Activated T-helper 2 cell treated with anti-CD3 and anti-CD28 coated beads, Interferon-gamma antibody, Interleukin-2, Interleukin-4, amounts not matched to agents 10 μg/mL and 5 μg/mL and 100 μg/mL, durations not matched to agents 14 hours and 24 hours and 36 hours (primary cell): ENCODE results near the gene GRIK1. TPM values are rescaled to one million over a fixed set of nuclear protein-coding genes. Genes with fewer than 3 reads are reported as not detected.

ENCODE experiments used
- DNase-seq: peaks from one replicate; pipeline ENCODE4 v3.0.0; 2021; ENCODE audit warnings: low spot score
- H3K27ac Mint-ChIP-seq: one replicate; pipeline ENCODE4 v1.8.0; 2021; ENCODE audit warnings: mixed read lengths
- H3K27me3 Mint-ChIP-seq: one replicate; pipeline ENCODE4 v1.8.0; 2021; ENCODE audit warnings: low read depth, mixed read lengths
- H3K36me3 Mint-ChIP-seq: one replicate; pipeline ENCODE4 v1.8.0; 2021; ENCODE audit warnings: low read depth, mixed read lengths
- H3K4me1 Mint-ChIP-seq: one replicate; pipeline ENCODE4 v1.8.0; 2021; ENCODE audit warnings: low read depth, mixed read lengths
- H3K4me3 Mint-ChIP-seq: one replicate; pipeline ENCODE4 v1.8.0; 2021; ENCODE audit warnings: low read depth, mild to moderate bottlenecking, moderate library complexity, mixed read lengths
- H3K9me3 Mint-ChIP-seq: one replicate; pipeline ENCODE4 v1.8.0; 2021; ENCODE audit warnings: mixed read lengths
- intact Hi-C: fragments of 100-400 bp; cut with micrococcal nuclease; formaldehyde crosslinking; loops from one replicate; pipeline ENCODE4 v1.15.1; 2023
- total RNA-seq: library from RNA; stranded (reverse); gene quantifications from 2 replicates; pipeline ENCODE4 v1.2.3, GENCODE V29; 2022

GRIK1 gene
- total RNA-seq, 1 donor from 2014 or later, result not detected

DNA sequence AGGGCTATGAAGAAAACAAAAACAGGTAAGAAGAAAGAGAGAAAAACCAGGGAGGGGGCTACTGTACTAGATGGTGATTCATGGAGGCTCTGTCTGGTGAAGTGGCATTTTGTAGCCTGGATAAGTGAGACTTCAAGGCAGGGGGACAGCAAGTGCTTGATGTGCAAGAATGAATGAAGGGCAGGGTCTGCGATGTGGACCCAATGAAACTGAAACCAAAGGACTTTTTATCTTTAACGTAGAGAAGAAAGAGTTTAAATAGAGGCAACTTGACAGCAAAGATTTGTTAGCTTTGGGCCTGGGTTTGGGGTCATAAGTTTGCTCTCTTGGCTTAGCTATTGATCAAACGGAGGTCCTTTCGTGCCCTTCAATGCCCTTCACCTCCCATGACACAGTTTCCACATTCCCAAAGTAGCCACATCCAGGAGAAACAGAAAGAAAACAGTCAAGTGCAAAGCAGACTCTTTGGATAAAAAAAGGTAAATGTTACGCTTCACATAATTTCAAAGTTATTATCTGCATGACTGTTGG, 291.0 kb downstream of the GRIK1 start:
- intact Hi-C loops, result no loop called here
- H3K4me3 Mint-ChIP-seq, result no peak overlapping the region

DNA sequence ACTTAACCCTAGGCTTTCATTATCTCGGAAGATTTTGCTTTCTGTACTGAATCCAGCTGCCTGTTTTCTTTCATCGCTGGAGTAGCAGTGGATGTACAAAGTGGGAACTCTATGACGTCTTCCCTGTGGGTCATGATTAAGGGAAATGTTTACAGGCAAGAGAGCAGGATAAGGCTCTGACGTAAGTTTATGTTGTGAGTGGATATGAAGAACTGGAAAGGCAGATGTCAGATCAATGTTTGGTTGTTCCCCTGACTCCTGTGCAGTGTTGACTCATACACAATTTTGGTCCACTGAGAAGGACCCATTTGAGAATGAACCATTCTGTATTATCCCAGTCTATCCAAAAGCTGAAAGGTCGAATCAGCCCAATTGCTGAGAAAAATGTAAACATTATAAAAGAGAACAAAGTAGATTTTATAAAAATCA, 292.4 kb downstream of the GRIK1 start:
- Mint-ChIP-seq H3K27me3 (no peaks in the 10 kb centered on the region), H3K4me3 (no peak overlapping the region), H3K36me3 (no peaks in the 10 kb centered on the region), H3K27ac (no peak overlapping the region), H3K9me3 (no peaks in the 10 kb centered on the region), H3K4me1 (no peaks in the 10 kb centered on the region)
- DNase-seq, result no peak
- intact Hi-C loops, result no loop called here

More for the DNA sequence above, 291.0 kb downstream of the GRIK1 start:
- no peaks in the 10 kb centered on the region for H3K4me1 Mint-ChIP-seq
- H3K36me3 Mint-ChIP-seq, result no peaks in the 10 kb centered on the region
- H3K27me3 Mint-ChIP-seq, result no peaks in the 10 kb centered on the region
- H3K9me3 Mint-ChIP-seq, result no peaks in the 10 kb centered on the region
- DNase-seq, result no peak
- no peak overlapping the region for H3K27ac Mint-ChIP-seq

DNA sequence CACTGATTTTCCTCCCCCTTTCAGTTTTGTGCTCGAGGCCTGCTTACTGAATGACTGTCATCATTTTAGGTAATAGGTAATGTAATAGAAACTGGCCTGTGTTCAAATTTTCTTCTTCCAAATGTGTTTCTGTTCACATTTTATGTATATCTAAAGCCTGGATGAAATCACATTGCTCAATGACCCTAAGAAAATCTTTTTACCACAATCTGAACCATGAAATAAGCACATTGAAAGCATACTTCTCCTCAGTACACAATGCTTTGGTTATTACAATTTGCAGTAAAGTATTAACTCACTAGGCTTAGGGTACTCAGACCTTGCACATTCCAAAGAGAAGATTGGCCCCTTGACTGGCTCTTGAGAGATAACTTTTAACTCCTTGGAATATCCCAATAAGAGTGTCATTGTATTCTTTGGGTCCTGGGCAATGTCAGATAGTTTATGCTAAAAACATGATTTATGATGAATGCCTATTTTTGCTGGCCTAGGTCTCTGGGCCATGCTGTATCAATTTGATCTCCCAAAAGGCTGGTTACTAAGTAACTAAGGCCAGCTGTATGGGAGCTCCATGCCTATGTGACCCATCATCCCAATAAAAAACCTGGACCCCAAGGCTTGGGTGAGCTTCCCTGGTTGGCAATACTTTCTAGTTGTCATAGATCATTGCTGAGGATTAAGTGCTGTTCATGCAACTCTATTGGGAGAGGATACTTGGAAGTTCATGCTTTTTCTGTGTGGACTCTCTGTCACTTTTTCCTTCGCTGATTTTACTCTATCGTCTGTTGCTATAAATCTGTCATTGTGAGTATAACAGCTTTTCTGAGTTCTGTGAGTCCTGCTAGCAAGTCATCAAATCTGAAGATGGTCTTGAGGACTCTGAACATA, 293.9 kb downstream of the GRIK1 start:
- no peak for DNase-seq
- intact Hi-C loops, result no loop called here
- H3K4me3 Mint-ChIP-seq, result no peak overlapping the region

DNA sequence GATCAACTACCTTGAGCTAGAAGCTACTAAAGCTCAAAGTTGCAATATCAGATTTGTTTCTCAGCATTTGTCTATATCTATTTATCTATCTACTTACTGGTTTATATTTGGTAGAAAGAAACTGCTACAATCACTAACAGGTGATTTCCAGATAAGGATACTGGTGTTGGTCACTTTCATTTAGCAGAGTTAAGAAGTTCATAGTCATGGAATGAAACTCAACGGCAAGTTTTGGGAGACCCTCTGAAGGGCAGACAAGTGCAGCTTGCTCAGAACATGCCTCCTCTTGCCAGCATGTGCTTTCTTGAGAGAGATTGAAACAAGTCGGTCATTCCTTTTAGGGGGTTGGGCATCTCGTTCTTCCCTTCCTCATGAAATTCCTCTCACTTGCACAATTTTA, 296.5 kb downstream of the GRIK1 start:
- intact Hi-C loops, result no loop called here
- no peaks in the 10 kb centered on the region for H3K4me1 Mint-ChIP-seq
- H3K27ac Mint-ChIP-seq, result no peak overlapping the region
- no peaks in the 10 kb centered on the region for H3K36me3 Mint-ChIP-seq
- H3K27me3 Mint-ChIP-seq, result no peaks in the 10 kb centered on the region
- no peak overlapping the region for H3K4me3 Mint-ChIP-seq
- no peak for DNase-seq
- no peaks in the 10 kb centered on the region for H3K9me3 Mint-ChIP-seq

More for the DNA sequence above, 293.9 kb downstream of the GRIK1 start:
- H3K27me3 Mint-ChIP-seq, result no peaks in the 10 kb centered on the region
- H3K27ac Mint-ChIP-seq, result no peak overlapping the region
- H3K4me1 Mint-ChIP-seq, result no peaks in the 10 kb centered on the region
- no peaks in the 10 kb centered on the region for H3K9me3 Mint-ChIP-seq
- no peaks in the 10 kb centered on the region for H3K36me3 Mint-ChIP-seq

DNA sequence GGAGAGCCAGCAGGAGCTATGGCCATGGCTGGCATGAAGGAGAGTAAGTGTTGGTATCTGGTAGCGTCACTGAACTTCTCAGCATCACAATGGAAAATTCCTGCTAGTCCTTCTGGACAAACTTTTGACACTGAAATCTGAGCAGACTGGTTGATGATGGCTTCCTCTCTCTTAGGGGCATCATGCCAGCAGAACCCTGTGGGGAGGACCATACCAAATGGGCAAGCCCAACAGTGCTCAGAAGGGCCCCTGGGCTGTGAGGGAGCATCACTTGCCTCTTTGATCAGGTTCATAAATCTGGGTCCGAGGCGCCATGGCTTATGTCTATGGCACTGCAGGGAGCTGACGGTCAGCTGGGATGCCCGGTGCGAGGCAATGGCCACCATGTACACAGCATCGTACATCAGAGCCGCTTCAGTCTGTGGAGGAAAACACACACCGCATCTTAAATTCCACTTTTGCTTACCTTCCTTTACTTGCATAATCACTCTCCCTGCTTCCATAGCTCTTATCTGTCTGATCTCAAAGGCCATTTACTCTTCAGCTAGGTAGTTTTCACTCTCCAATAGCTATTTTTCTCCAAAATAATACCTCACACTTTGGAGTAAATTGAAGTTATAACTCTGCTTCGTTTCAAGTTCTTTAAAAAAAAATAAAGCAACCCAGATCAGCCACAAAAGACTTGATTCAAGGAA, 297.1 kb downstream of the GRIK1 start:
- H3K27me3 Mint-ChIP-seq, result no peaks in the 10 kb centered on the region
- DNase-seq, result no peak
- no peaks in the 10 kb centered on the region for H3K4me1 Mint-ChIP-seq
- H3K36me3 Mint-ChIP-seq, result no peaks in the 10 kb centered on the region
- intact Hi-C loops, result no loop called here
- H3K27ac Mint-ChIP-seq, result no peak overlapping the region
- H3K9me3 Mint-ChIP-seq, result no peaks in the 10 kb centered on the region
- H3K4me3 Mint-ChIP-seq, result no peak overlapping the region

DNA sequence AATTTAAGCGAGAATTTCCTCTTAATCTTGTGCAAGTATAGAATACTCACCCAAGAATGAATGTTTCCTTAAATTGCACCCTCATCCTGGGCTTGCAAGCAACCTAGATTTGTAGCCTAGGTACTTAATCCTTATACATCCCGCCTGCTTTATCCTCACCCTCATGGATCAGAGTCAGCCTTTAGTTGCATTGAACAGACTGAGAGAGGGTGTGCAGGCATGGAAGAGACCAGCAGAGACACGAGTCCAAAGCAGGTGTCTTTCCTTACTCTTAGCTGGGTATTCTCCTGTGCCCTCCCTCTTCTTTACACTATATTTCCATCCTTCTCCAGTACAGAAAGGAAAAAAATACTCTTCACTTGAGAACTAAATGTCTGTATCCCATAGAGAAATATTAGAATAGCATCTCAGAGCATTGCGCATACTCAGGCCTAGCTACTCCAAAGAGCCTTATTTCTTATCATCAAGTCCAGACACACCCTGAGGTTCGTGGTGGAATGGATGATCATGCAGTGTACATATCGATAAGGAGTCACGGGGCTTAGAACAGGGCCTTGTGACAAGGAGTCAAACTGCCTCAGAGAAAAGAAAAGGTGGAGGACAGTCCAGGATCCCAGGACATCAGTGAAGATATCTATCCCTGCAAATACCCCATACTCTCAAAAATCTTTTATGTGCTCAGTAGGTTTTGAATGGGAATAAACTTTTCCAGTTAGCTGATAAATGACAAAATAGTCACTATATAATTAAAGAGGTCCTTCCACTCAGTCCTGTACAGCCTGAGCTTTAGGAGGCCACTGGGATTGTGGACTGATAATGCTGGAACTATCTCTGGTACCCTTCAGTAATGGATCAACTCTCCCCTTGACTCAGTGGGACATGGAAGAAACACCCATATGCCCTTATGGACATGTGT, 297.9 kb downstream of the GRIK1 start:
- Mint-ChIP-seq H3K36me3 (no peaks in the 10 kb centered on the region), H3K27ac (no peak overlapping the region), H3K4me3 (no peak overlapping the region), H3K9me3 (no peaks in the 10 kb centered on the region), H3K4me1 (no peaks in the 10 kb centered on the region), H3K27me3 (no peaks in the 10 kb centered on the region)
- intact Hi-C loops, result no loop called here
- DNase-seq, result no peak

DNA sequence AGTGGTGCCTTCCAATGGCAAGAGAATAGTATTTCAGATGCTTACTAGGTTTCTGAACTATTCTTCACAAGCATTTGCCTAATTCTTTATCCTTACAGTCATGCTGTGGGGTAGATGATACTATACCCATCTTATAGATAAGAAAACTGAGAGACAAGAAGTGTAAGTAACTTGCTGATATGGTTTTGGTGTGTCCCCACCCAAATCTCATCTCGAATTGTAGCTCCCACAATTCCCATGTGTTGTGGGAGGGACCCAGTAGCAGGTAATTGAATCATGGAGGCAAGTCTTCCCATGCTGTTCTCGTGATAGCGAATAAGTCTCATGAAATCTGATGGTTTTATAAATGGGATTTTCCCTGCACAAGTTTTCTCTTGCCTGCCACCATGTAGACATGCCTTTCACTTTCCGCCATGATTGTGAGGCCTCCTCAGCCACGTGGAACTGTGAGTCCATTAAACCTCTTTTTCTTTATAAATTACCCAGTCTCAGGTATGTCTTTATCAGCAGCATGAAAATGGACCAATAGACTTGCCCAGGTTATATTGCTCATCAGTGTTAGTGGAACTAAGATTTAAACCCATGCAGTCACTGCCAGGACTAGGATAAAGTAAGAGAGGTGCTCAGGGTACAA, 298.7 kb downstream of the GRIK1 start:
- no peak overlapping the region for H3K4me3 Mint-ChIP-seq
- H3K27me3 Mint-ChIP-seq, result no peaks in the 10 kb centered on the region
- intact Hi-C loops, result no loop called here
- no peak for DNase-seq
- no peak overlapping the region for H3K27ac Mint-ChIP-seq
- H3K9me3 Mint-ChIP-seq, result no peaks in the 10 kb centered on the region
- H3K36me3 Mint-ChIP-seq, result no peaks in the 10 kb centered on the region
- H3K4me1 Mint-ChIP-seq, result no peaks in the 10 kb centered on the region

DNA sequence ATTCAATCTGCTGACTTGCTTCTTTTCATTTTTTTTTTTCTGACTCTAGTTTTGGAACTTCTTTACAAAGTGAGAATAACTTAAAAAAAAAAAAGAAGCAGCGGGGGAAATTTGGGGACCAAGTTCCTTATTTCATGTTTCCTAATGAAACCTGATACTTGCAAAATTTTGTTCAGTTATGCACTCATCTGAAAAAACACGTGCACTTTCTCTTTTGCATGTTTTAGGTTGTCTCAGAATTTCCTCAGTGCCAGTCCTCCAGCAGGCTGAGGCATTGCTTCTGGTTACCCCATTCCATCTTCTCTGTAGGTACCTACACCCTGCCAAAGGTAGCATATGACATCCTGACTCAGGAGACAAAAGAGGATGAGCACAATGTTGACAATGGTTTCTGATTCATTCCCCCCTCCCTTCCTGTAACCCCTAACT, 299.7 kb downstream of the GRIK1 start:
- Mint-ChIP-seq H3K36me3 (no peaks in the 10 kb centered on the region), H3K27ac (no peak overlapping the region), H3K9me3 (no peaks in the 10 kb centered on the region), H3K4me3 (no peak overlapping the region), H3K4me1 (no peaks in the 10 kb centered on the region), H3K27me3 (no peaks in the 10 kb centered on the region)
- intact Hi-C loops, result no loop called here
- DNase-seq, result no peak

DNA sequence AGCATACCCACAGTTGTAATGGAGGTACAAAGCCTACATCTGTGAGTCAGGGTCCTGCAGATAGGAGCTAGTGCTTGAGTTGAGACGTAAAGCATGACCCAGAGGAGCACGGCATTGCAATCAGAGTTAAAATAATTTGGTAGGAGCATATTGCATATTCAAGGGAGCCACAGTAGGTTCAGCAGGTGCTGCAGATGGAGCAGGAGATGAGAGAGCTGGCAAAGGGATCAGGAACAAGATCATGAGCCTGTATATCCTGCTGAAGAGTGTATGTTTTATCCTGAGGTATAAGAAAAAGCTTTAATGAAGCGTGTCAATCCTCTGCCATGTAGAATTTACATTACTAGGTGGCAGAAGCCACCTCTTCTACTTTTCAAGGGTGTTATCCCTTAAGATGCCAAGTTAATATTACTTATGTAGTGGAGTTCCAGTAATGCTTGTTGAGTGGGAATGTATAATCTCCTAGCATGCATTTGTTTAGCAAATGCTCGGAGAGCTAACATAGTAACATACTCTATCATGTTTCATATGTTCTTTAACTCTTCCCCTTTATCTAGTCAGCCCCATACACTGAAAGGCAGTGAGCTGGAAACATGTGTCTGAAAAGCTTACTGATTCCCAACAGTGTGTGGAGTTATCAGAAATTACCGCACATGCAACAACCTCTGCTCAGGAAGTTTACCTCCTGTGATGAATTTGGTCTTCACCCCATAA, 300.3 kb downstream of the GRIK1 start:
- Mint-ChIP-seq H3K4me1 (no peaks in the 10 kb centered on the region), H3K27me3 (no peaks in the 10 kb centered on the region), H3K36me3 (no peaks in the 10 kb centered on the region), H3K9me3 (no peaks in the 10 kb centered on the region), H3K27ac (no peak overlapping the region), H3K4me3 (no peak overlapping the region)
- DNase-seq, result no peak
- intact Hi-C loops, result no loop called here

DNA sequence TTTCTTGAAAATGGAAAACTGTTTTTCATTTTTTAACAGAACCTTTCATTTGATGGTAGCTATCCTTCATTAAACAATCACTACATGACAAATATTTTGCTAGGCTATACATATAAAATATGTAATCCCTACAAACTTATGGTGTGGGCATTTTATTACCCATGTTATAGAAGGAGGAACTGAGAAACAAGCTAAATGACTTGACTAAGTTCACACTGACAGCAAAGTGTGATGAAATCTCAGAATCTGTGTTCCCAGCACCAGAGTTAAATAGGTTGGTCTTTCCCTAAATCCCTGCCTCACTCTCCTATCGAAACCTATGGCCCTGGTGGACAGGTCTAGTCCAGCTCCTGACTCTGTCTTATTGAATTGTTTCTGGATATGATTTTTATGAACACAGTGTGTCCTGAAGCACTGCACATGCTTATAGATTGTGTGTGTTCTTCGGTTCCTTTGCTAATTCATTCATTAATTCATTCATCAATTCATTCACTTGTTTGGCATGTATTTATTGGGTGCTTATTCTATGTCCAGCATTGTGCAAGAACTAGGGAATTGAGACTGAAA, 301.0 kb downstream of the GRIK1 start:
- intact Hi-C loops, result no loop called here
- no peak overlapping the region for H3K27ac Mint-ChIP-seq
- no peaks in the 10 kb centered on the region for H3K9me3 Mint-ChIP-seq
- no peaks in the 10 kb centered on the region for H3K36me3 Mint-ChIP-seq
- no peaks in the 10 kb centered on the region for H3K27me3 Mint-ChIP-seq
- H3K4me3 Mint-ChIP-seq, result no peak overlapping the region
- no peak for DNase-seq
- no peaks in the 10 kb centered on the region for H3K4me1 Mint-ChIP-seq

DNA sequence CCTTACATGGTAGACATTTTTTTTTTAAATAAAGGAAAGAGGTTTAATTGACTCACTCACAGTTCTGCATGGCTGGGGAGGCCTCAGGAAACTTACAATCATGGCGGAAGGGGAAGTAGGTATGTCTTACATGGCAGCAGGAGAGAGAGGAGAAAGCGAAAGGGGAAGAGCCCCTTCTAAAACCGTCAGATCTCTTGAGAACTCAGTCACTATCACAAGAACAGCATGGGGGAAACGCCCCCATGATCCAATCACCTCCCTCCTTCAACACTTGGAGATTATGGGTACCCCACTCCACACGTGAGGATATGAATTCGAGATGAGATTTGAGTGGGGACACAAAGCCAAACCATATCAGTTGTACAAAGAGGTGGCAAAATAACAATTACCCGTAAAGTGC, 301.7 kb downstream of the GRIK1 start:
- Mint-ChIP-seq H3K27ac (no peak overlapping the region), H3K36me3 (no peaks in the 10 kb centered on the region), H3K4me1 (no peaks in the 10 kb centered on the region), H3K4me3 (no peak overlapping the region), H3K9me3 (no peaks in the 10 kb centered on the region), H3K27me3 (no peaks in the 10 kb centered on the region)
- no peak for DNase-seq
- intact Hi-C loops, result no loop called here
